SH-SY5Y (cell line): ENCODE measurements around the gene ZFX.

Source experiments
- GATA2 ChIP-seq: IDR thresholded peaks from 2 replicates; pipeline ENCODE4 v1.6.1; 2011; ENCODE audit warnings: mild to moderate bottlenecking, low read depth, low read length
- GATA3 ChIP-seq: IDR thresholded peaks from 2 replicates; pipeline ENCODE4 v1.6.1; 2011; ENCODE audit warnings: low read depth, mild to moderate bottlenecking, low read length, moderate library complexity

GRCh38 chrX:24173115-24173847 is 23.8 kb downstream of the ZFX start:
- TF ChIP-seq GATA2 (no peak; the same call in 1 of the 2 replicates), GATA3 (peak; percentile 48; the same call in 1 of the 2 replicates)
